IgD-negative memory B cell (primary cell): ENCODE measurements around the gene CNTN2. TPM values are rescaled to one million over a fixed set of nuclear protein-coding genes. Genes with fewer than 3 reads are reported as not detected.

ENCODE experiments used
- H3K27ac Mint-ChIP-seq, 3 donors: one replicate each; pipeline ENCODE4 v1.8.0; 2020 to 2022; ENCODE audit warnings: mild to moderate bottlenecking in 3 of 3, mixed read lengths in 3 of 3, moderate library complexity in 1 of 3
- H3K27me3 Mint-ChIP-seq: one replicate; pipeline ENCODE4 v1.8.0; 2021; ENCODE audit warnings: mixed read lengths
- H3K36me3 Mint-ChIP-seq: one replicate; pipeline ENCODE4 v1.8.0; 2020; ENCODE audit warnings: mild to moderate bottlenecking, mixed read lengths
- H3K4me1 Mint-ChIP-seq, 3 donors: one replicate each; pipeline ENCODE4 v1.8.0; 2020 to 2022; ENCODE audit warnings: mixed read lengths in 3 of 3, mild to moderate bottlenecking in 1 of 3
- H3K4me3 Mint-ChIP-seq, 4 donors: one replicate each; pipeline ENCODE4 v1.8.0; 2020 to 2022; ENCODE audit warnings: mild to moderate bottlenecking in 4 of 4, mixed read lengths in 4 of 4, moderate library complexity in 3 of 4
- H3K9me3 Mint-ChIP-seq, 3 donors: one replicate each; pipeline ENCODE4 v1.8.0; 2020 to 2021; ENCODE audit warnings: mixed read lengths in 3 of 3, mild to moderate bottlenecking in 1 of 3
- polyA plus RNA-seq: library from polyadenylated mRNA; unstranded; fragments of 300-500 nt; fragmentation: Illumina TruSeq; gene quantifications from one replicate; pipeline ENCODE4 v1.2.3, GENCODE V29; 2021

Gene CNTN2
- polyA plus RNA-seq: not detected

- no peaks in the 10 kb centered on the region for H3K4me1 Mint-ChIP-seq
- no peak within 1 kb of the TSS for H3K4me3 Mint-ChIP-seq
- H3K9me3 Mint-ChIP-seq: peaks cover 0 to 1% (median 0%) of the 10 kb centered on the region in 3 donors
- H3K36me3 Mint-ChIP-seq: no peaks in the 10 kb centered on the region
- H3K27ac Mint-ChIP-seq: no peak within 1 kb of the TSS
- peaks cover 41% of the 10 kb centered on the region for H3K27me3 Mint-ChIP-seq
These were observed at the start of gene CNTN2 for GRCh38 chr1:205042911-205043806. Gene CNTN2, plus strand, starts transcription at chr1:205043212. Its CDS starts 9,974 bp downstream, at chr1:205053186.

GRCh38 chr1:204994086-204994862 lies 48.7 kb upstream of the CNTN2 start:
- no peaks in the 10 kb centered on the region for H3K36me3 Mint-ChIP-seq
- peaks cover 5 to 13% (median 7%) of the 10 kb centered on the region in 3 donors for H3K4me1 Mint-ChIP-seq
- H3K4me3 Mint-ChIP-seq: peak overlapping the region in 1 of 4 donors; percentile 78
- no peaks in the 10 kb centered on the region for H3K9me3 Mint-ChIP-seq
- peak overlapping the region in 1 of 3 donors; percentile 87 for H3K27ac Mint-ChIP-seq
- H3K27me3 Mint-ChIP-seq: peaks cover 2% of the 10 kb centered on the region

GRCh38 chr1:204996981-204997380 lies 46.0 kb upstream of the CNTN2 start:
- Mint-ChIP-seq H3K27ac (no peak overlapping the region), H3K4me3 (no peak overlapping the region), H3K27me3 (peaks cover 5% of the 10 kb centered on the region), H3K9me3 (no peaks in the 10 kb centered on the region), H3K36me3 (peaks cover 1% of the 10 kb centered on the region), H3K4me1 (peaks cover 3 to 11% (median 5%) of the 10 kb centered on the region in 3 donors)

GRCh38 chr1:204997591-204998355 lies 45.2 kb upstream of the CNTN2 start:
- Mint-ChIP-seq H3K36me3 (peaks cover 1% of the 10 kb centered on the region), H3K27ac (no peak overlapping the region), H3K4me3 (no peak overlapping the region), H3K4me1 (peaks cover 2 to 5% (median 4%) of the 10 kb centered on the region in 3 donors), H3K27me3 (peaks cover 6% of the 10 kb centered on the region), H3K9me3 (no peaks in the 10 kb centered on the region)

- no peak overlapping the region for H3K4me3 Mint-ChIP-seq
- H3K27ac Mint-ChIP-seq: no peak overlapping the region
- no peaks in the 10 kb centered on the region for H3K9me3 Mint-ChIP-seq
- peaks cover 1% of the 10 kb centered on the region for H3K36me3 Mint-ChIP-seq
- no peaks in the 10 kb centered on the region for H3K4me1 Mint-ChIP-seq
- H3K27me3 Mint-ChIP-seq: peaks cover 17% of the 10 kb centered on the region
These were observed 41.9 kb upstream of the CNTN2 start for GRCh38 chr1:205001162-205001561.

- H3K9me3 Mint-ChIP-seq: no peaks in the 10 kb centered on the region
- peaks cover 17% of the 10 kb centered on the region for H3K27me3 Mint-ChIP-seq
- H3K4me3 Mint-ChIP-seq: no peak overlapping the region
- peaks cover 1% of the 10 kb centered on the region for H3K36me3 Mint-ChIP-seq
- H3K27ac Mint-ChIP-seq: no peak overlapping the region
- peaks cover 0 to 2% (median 0%) of the 10 kb centered on the region in 3 donors for H3K4me1 Mint-ChIP-seq
These were observed 40.3 kb upstream of the CNTN2 start for GRCh38 chr1:205002705-205003104.

GRCh38 chr1:205003358-205004131 lies 39.5 kb upstream of the CNTN2 start:
- Mint-ChIP-seq H3K4me1 (peaks cover 0 to 2% (median 0%) of the 10 kb centered on the region in 3 donors), H3K9me3 (no peaks in the 10 kb centered on the region), H3K36me3 (peaks cover 1% of the 10 kb centered on the region), H3K27ac (no peak overlapping the region), H3K27me3 (peaks cover 17% of the 10 kb centered on the region), H3K4me3 (no peak overlapping the region)

GRCh38 chr1:205004351-205004750 lies 38.7 kb upstream of the CNTN2 start:
- peaks cover 0 to 2% (median 0%) of the 10 kb centered on the region in 3 donors for H3K4me1 Mint-ChIP-seq

GRCh38 chr1:205008896-205009295 lies 34.1 kb upstream of the CNTN2 start:
- Mint-ChIP-seq H3K27ac (no peak overlapping the region), H3K9me3 (no peaks in the 10 kb centered on the region), H3K4me3 (no peak overlapping the region), H3K27me3 (peaks cover 5% of the 10 kb centered on the region), H3K36me3 (no peaks in the 10 kb centered on the region), H3K4me1 (peaks cover 0 to 2% (median 0%) of the 10 kb centered on the region in 3 donors)

More at GRCh38 chr1:205004351-205004750, 38.7 kb upstream of the CNTN2 start:
- Mint-ChIP-seq H3K9me3 (no peaks in the 10 kb centered on the region), H3K27ac (no peak overlapping the region), H3K4me3 (no peak overlapping the region), H3K27me3 (peaks cover 17% of the 10 kb centered on the region), H3K36me3 (peaks cover 1% of the 10 kb centered on the region)

GRCh38 chr1:205009670-205010069 lies 33.3 kb upstream of the CNTN2 start:
- H3K36me3 Mint-ChIP-seq: no peaks in the 10 kb centered on the region
- no peak overlapping the region for H3K4me3 Mint-ChIP-seq
- H3K27ac Mint-ChIP-seq: no peak overlapping the region
- peaks cover 0 to 2% (median 0%) of the 10 kb centered on the region in 3 donors for H3K4me1 Mint-ChIP-seq
- H3K27me3 Mint-ChIP-seq: peaks cover 3% of the 10 kb centered on the region
- no peaks in the 10 kb centered on the region for H3K9me3 Mint-ChIP-seq

GRCh38 chr1:205012391-205013140 lies 30.4 kb upstream of the CNTN2 start:
- Mint-ChIP-seq H3K27me3 (peaks cover 3% of the 10 kb centered on the region), H3K4me3 (peak overlapping the region in 1 of 4 donors; percentile 12), H3K27ac (no peak overlapping the region)

GRCh38 chr1:205013683-205014367 lies 29.2 kb upstream of the CNTN2 start:
- Mint-ChIP-seq H3K27me3 (peaks cover 3% of the 10 kb centered on the region), H3K36me3 (no peaks in the 10 kb centered on the region), H3K4me3 (no peak overlapping the region), H3K9me3 (no peaks in the 10 kb centered on the region), H3K4me1 (no peaks in the 10 kb centered on the region), H3K27ac (no peak overlapping the region)

More at GRCh38 chr1:205012391-205013140, 30.4 kb upstream of the CNTN2 start:
- Mint-ChIP-seq H3K9me3 (no peaks in the 10 kb centered on the region), H3K36me3 (no peaks in the 10 kb centered on the region), H3K4me1 (no peaks in the 10 kb centered on the region)

- no peaks in the 10 kb centered on the region for H3K36me3 Mint-ChIP-seq
- H3K4me1 Mint-ChIP-seq: no peaks in the 10 kb centered on the region
- H3K27ac Mint-ChIP-seq: no peak overlapping the region
- H3K27me3 Mint-ChIP-seq: peaks cover 3% of the 10 kb centered on the region
- H3K4me3 Mint-ChIP-seq: peak overlapping the region in 1 of 4 donors; percentile 7
- H3K9me3 Mint-ChIP-seq: no peaks in the 10 kb centered on the region
These were observed 28.2 kb upstream of the CNTN2 start for GRCh38 chr1:205014783-205015182.
